A549 (cell line): ENCODE results near the gene CPED1.
"Not testable (repeated sequence)": the region's sequence is repeated elsewhere in the genome, so short reads cannot be mapped to it uniquely, and the experiment has no call there.

Experiments
- POLR2AphosphoS2 ChIP-seq: conservative IDR thresholded peaks from 2 replicates; pipeline ENCODE4 v1.6.1; 2012; ENCODE audit warnings: low read length, improper control_type of control experiment, inconsistent platforms
- TF ChIP-seq, protein P1 (sequence below): fragments of >200 bp; sonication (Bioruptor Twin); formaldehyde crosslinking; IDR thresholded peaks from 3 replicates; pipeline ENCODE4 v1.5.1; 2016

- TF ChIP-seq, protein P1, sequence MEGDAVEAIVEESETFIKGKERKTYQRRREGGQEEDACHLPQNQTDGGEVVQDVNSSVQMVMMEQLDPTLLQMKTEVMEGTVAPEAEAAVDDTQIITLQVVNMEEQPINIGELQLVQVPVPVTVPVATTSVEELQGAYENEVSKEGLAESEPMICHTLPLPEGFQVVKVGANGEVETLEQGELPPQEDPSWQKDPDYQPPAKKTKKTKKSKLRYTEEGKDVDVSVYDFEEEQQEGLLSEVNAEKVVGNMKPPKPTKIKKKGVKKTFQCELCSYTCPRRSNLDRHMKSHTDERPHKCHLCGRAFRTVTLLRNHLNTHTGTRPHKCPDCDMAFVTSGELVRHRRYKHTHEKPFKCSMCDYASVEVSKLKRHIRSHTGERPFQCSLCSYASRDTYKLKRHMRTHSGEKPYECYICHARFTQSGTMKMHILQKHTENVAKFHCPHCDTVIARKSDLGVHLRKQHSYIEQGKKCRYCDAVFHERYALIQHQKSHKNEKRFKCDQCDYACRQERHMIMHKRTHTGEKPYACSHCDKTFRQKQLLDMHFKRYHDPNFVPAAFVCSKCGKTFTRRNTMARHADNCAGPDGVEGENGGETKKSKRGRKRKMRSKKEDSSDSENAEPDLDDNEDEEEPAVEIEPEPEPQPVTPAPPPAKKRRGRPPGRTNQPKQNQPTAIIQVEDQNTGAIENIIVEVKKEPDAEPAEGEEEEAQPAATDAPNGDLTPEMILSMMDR, result not testable (repeated sequence)
- not testable (repeated sequence) for TF ChIP-seq POLR2AphosphoS2
Observed at GRCh38 chr7:121125454-121125853, 136.9 kb downstream of the CPED1 start.
